Body of pancreas (tissue), 4 donors: Measurements from ENCODE around the gene MOGAT2. TPM values are rescaled to one million over a fixed set of nuclear protein-coding genes. Genes with fewer than 3 reads are reported as not detected.
A peak's percentile ranks its signal among the peaks of the same experiment; 100 is the strongest.

Source experiments
- ATAC-seq: fragments of 150-250 bp; one replicate; pipeline ENCODE4 v1.9.1; 2016
- DNase-seq, 4 donors: peaks; one replicate each; pipeline ENCODE4 v3.0.0-alpha.2; 2019
- H3K27ac ChIP-seq, 4 donors: fragments of 200-600 bp; sonication (generic); 1 replicate in 3 of 4; 2 replicates in 1 of 4; pipeline versions ENCODE4 v1.5.1 to v1.6.1; 2016 to 2019; ENCODE audit warnings: mild to moderate bottlenecking in 1 of 4, mixed read lengths in 1 of 4, moderate library complexity in 1 of 4
- H3K27me3 ChIP-seq, 2 donors: fragments of 200-600 bp; sonication (generic); one replicate each; pipeline ENCODE4 v1.6.0; 2016; ENCODE audit warnings: mild to moderate bottlenecking in 1 of 2
- H3K36me3 ChIP-seq, 2 donors: fragments of 200-600 bp; sonication (generic); replicated peaks in 1 of 2; 2 replicates each; pipeline ENCODE4 v1.5.1; 2016; ENCODE audit warnings: low read depth in 2 of 2; ENCODE audit not compliant: insufficient read depth in 1 of 2
- H3K4me1 ChIP-seq: fragments of 200-600 bp; sonication (generic); one replicate; pipeline ENCODE4 v1.6.0; 2016
- H3K4me3 ChIP-seq, 2 donors: fragments of 200-600 bp; sonication (generic); 1 replicate in 1 of 2; 2 replicates in 1 of 2; pipeline ENCODE4 v1.5.1; 2016 to 2019
- H3K9me3 ChIP-seq, 3 donors: fragments of 200-600 bp; sonication (generic); 1 replicate in 2 of 3; 2 replicates in 1 of 3; pipeline ENCODE4 v1.5.1; 2016
- CTCF ChIP-seq, 7 experiments: fragments of 450-650 bp in 4 of 7; fragments of 200-600 bp in 3 of 7; sonication (generic) in 3 of 7; IDR thresholded peaks; one replicate each; pipeline ENCODE4 v1.5.1; 2016 to 2019; ENCODE audit warnings: antibody characterized with exemption in 7 of 7
- POLR2A ChIP-seq, 3 donors: fragments of 450-650 bp; IDR thresholded peaks; one replicate each; pipeline ENCODE4 v1.6.1; 2016; ENCODE audit warnings: antibody characterized with exemption in 3 of 3, mild to moderate bottlenecking in 2 of 3
- WGBS, 2 donors: methylation state at CpG; one replicate each; pipeline ENCODE4 v1.1.5; 2017; 5-methylcytosine and 5-hydroxymethylcytosine counted together
- intact Hi-C: fragments of 100-400 bp; cut with DNase I; formaldehyde crosslinking; loops from one replicate; pipeline ENCODE4 v1.15.1; 2023
- total RNA-seq, 2 donors: library from RNA; depleted of rRNA; stranded (reverse); fragments of >200 nt; gene quantifications; one replicate each; pipeline ENCODE4 v1.1.0, GENCODE V29; 2016

MOGAT2 gene
- total RNA-seq, 2 donors from 2014 or later, result not detected

DNA sequence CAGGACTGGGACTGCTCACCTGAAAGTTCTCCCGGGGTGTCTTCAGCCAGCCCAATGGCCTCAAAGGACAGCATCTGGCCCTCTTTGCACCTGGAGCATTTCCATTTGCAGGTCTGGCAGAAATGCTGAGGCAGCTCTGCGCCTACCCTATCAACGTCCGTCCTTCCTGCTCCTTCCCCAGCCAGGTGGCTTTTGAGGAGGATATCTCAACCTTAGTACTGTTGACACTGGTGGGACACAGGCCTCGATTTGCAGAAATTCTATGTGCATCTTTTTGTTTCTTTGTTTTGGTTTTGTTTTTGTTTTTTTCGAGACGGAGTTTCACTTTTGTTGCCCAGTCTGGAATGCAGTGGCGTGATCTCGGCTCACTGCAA is 5.0 kb downstream of the MOGAT2 start:
- no peaks in the 10 kb centered on the region for H3K36me3 ChIP-seq
- H3K9me3 ChIP-seq, result no peaks in the 10 kb centered on the region
- WGBS, 2 donors, result 69 to 82% methylated on average over 9 of the region's 9 CpGs
- H3K27ac ChIP-seq, result no peak overlapping the region
- H3K27me3 ChIP-seq, result no peaks in the 10 kb centered on the region
- intact Hi-C loops, result no loop called here
- ATAC-seq (no peak), DNase-seq (no peak)
- no peak overlapping the region for H3K4me3 ChIP-seq
- H3K4me1 ChIP-seq, result no peaks in the 10 kb centered on the region
- TF ChIP-seq CTCF (IDR thresholded peaks at IDR 0.05) (no peak), POLR2A (IDR thresholded peaks at IDR 0.05) (no peak)

- Histone ChIP-seq H3K4me3 (no peak overlapping the region), H3K27ac (no peak overlapping the region), H3K36me3 (no peaks in the 10 kb centered on the region), H3K4me1 (no peaks in the 10 kb centered on the region), H3K9me3 (no peaks in the 10 kb centered on the region), H3K27me3 (no peaks in the 10 kb centered on the region)
- ATAC-seq (no peak), DNase-seq (peak in 1 of 4 donors; percentile 15)
- 48 to 55% methylated on average over 9 to 13 of the region's 13 CpGs for WGBS, 2 donors
- TF ChIP-seq CTCF (IDR thresholded peaks at IDR 0.05), result no peak
- no peak for TF ChIP-seq POLR2A (IDR thresholded peaks at IDR 0.05)
- intact Hi-C loops, result no loop called here
Measured at GRCh38 chr11:75725547-75726320, 8.1 kb downstream of the MOGAT2 start.

DNA sequence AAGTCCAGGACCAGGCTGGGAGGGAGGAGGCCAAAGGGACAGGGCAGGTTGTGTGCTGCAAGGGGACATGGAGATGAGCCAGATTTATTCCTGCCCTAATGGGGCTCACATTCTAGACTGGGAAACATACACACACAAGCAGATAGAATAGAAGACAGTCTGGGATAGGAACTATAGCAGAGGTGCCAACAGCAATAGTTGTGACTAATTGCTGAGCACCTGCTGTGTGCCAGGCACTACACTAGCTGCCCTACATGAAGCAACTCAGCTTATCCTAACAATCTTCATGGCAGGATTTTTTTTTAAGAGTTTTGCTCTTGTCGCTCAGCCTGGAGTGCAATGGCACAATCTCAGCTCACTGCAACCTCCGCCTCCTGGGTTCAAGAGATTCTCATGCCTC is 11.4 kb downstream of the MOGAT2 start:
- H3K4me3 ChIP-seq, result no peak overlapping the region
- no peaks in the 10 kb centered on the region for H3K9me3 ChIP-seq
- H3K27me3 ChIP-seq, result no peaks in the 10 kb centered on the region
- TF ChIP-seq CTCF (IDR thresholded peaks at IDR 0.05) (no peak), POLR2A (IDR thresholded peaks at IDR 0.05) (no peak)
- intact Hi-C loops, result no loop called here
- ATAC-seq (no peak), DNase-seq (no peak)
- H3K36me3 ChIP-seq, result no peaks in the 10 kb centered on the region
- H3K4me1 ChIP-seq, result no peaks in the 10 kb centered on the region
- no peak overlapping the region for H3K27ac ChIP-seq
- WGBS, 2 donors, result 94 to 100% methylated on average over 2 of the region's 2 CpGs

GRCh38 chr11:75731095-75731494 is 13.5 kb downstream of the MOGAT2 start:
- TF ChIP-seq POLR2A (IDR thresholded peaks at IDR 0.05) (no peak), CTCF (IDR thresholded peaks at IDR 0.05) (no peak)
- H3K9me3 ChIP-seq, result no peaks in the 10 kb centered on the region
- no peaks in the 10 kb centered on the region for H3K36me3 ChIP-seq
- WGBS, 2 donors, result 88 to 95% methylated on average over 5 of the region's 5 CpGs
- ATAC-seq, result no peak
- no peak overlapping the region for H3K4me3 ChIP-seq
- no peak overlapping the region for H3K27ac ChIP-seq
- DNase-seq, result no peak
- intact Hi-C loops, result no loop called here
- no peaks in the 10 kb centered on the region for H3K4me1 ChIP-seq
- no peaks in the 10 kb centered on the region for H3K27me3 ChIP-seq

- no peaks in the 10 kb centered on the region for H3K36me3 ChIP-seq
- ATAC-seq, result no peak
- no peaks in the 10 kb centered on the region for H3K27me3 ChIP-seq
- no peaks in the 10 kb centered on the region for H3K4me1 ChIP-seq
- intact Hi-C loops, result no loop called here
- WGBS, 2 donors, result 92 to 94% methylated on average over 8 of the region's 8 CpGs
- no peak overlapping the region for H3K4me3 ChIP-seq
- no peak overlapping the region for H3K27ac ChIP-seq
- DNase-seq, result no peak
- TF ChIP-seq POLR2A (IDR thresholded peaks at IDR 0.05) (no peak), CTCF (IDR thresholded peaks at IDR 0.05) (no peak)
- no peaks in the 10 kb centered on the region for H3K9me3 ChIP-seq
Measured at GRCh38 chr11:75733071-75733430, 15.4 kb downstream of the MOGAT2 start.
